Caco-2 (cell line): ENCODE data around the gene EXOC6. TPM values are rescaled to one million over a fixed set of nuclear protein-coding genes. Genes with fewer than 3 reads are reported as not detected.
"Not testable (repeated sequence)": the region's sequence is repeated elsewhere in the genome, so short reads cannot be mapped to it uniquely, and the experiment has no call there.

Source experiments
- BruUV-seq: library from RNA; stranded (reverse); fragments of 400-500 nt; replicated peaks from 2 replicates; lab custom pipeline; 2021; lab: Mats Ljungman, UMichigan
- CTCF ChIA-PET: fragments of 300-600 bp; sonication (Branson Sonifier 250); formaldehyde crosslinking; loops from one replicate; lab custom pipeline; 2022; ENCODE audit warnings: antibody characterized with exemption; lab: Charles Lee
- POLR2A ChIA-PET: fragments of 300-600 bp; sonication (Branson Sonifier 250); formaldehyde crosslinking; loops from one replicate; lab custom pipeline; 2022; ENCODE audit warnings: antibody characterized with exemption; lab: Charles Lee
- DNase-seq, 2 experiments: peaks; one replicate each; pipeline versions ENCODE4 v3.0.0 to v3.0.0-alpha.2; 2020 to 2022
- H3K27me3 ChIP-seq: replicated peaks from 2 replicates; pipeline ENCODE4 v1.6.0; 2011; ENCODE audit warnings: low read length; ENCODE audit not compliant: control insufficient read depth, insufficient read depth
- H3K36me3 ChIP-seq: 2 replicates; pipeline ENCODE4 v1.5.1; 2011; ENCODE audit warnings: low read length; ENCODE audit not compliant: control insufficient read depth, insufficient read depth
- H3K4me1 ChIP-seq: fragments of 250-450 bp; sonication (Bioruptor Pico); 2 replicates; pipeline ENCODE4 v1.5.1; 2020; ENCODE audit warnings: mild to moderate bottlenecking
- H3K4me3 ChIP-seq: 2 replicates; pipeline ENCODE4 v1.5.1; 2011; ENCODE audit warnings: low read depth, mild to moderate bottlenecking, control low read depth, low read length
- H3K9me3 ChIP-seq: fragments of 250-450 bp; sonication (Bioruptor Pico); 2 replicates; pipeline ENCODE4 v1.5.1; 2020; ENCODE audit warnings: mild to moderate bottlenecking, moderate library complexity
- H3K27ac Mint-ChIP-seq: one replicate; pipeline ENCODE4 v1.8.0; 2022; ENCODE audit warnings: mixed read lengths; ENCODE audit not compliant: unreplicated experiment
- H3K27me3 Mint-ChIP-seq: one replicate; pipeline ENCODE4 v1.8.0; 2022; ENCODE audit warnings: mixed read lengths; ENCODE audit not compliant: insufficient read depth, unreplicated experiment
- H3K36me3 Mint-ChIP-seq: one replicate; pipeline ENCODE4 v1.8.0; 2022; ENCODE audit warnings: mild to moderate bottlenecking, mixed read lengths; ENCODE audit not compliant: insufficient read depth, unreplicated experiment
- H3K4me1 Mint-ChIP-seq: one replicate; pipeline ENCODE4 v1.8.0; 2022; ENCODE audit warnings: low read depth, mixed read lengths; ENCODE audit not compliant: unreplicated experiment
- H3K4me3 Mint-ChIP-seq: one replicate; pipeline ENCODE4 v1.8.0; 2022; ENCODE audit warnings: mild to moderate bottlenecking, moderate library complexity, mixed read lengths; ENCODE audit not compliant: unreplicated experiment
- H3K9me3 Mint-ChIP-seq: one replicate; pipeline ENCODE4 v1.8.0; 2022; ENCODE audit warnings: mixed read lengths; ENCODE audit not compliant: unreplicated experiment
- intact Hi-C: fragments of 100-400 bp; cut with micrococcal nuclease; formaldehyde crosslinking; loops from one replicate; pipeline ENCODE4 v1.10.0; 2022; ENCODE audit not compliant: unreplicated experiment
- total RNA-seq: library from RNA; stranded (reverse); gene quantifications from 2 replicates; pipeline ENCODE4 v1.2.3, GENCODE V29; 2022
- TF ChIP-seq, protein P1 (sequence below), 2 experiments: fragments of 200-600 bp in 1 of 2; IDR thresholded peaks; 1 replicate in 1 of 2; 2 replicates in 1 of 2; pipeline versions ENCODE4 v1.5.1 to v1.8.0; 2011 to 2022; ENCODE audit warnings: antibody characterized with exemption in 1 of 2, control low read depth in 1 of 2, inconsistent platforms in 1 of 2, low read depth in 1 of 2, low read length in 1 of 2, mild to moderate bottlenecking in 1 of 2, moderate library complexity in 1 of 2; ENCODE audit not compliant: insufficient read depth in 1 of 2, severe bottlenecking in 1 of 2, unreplicated experiment in 1 of 2

Gene EXOC6
- total RNA-seq, 1 experiment from 2014 or later: 12.5 TPM

DNA sequence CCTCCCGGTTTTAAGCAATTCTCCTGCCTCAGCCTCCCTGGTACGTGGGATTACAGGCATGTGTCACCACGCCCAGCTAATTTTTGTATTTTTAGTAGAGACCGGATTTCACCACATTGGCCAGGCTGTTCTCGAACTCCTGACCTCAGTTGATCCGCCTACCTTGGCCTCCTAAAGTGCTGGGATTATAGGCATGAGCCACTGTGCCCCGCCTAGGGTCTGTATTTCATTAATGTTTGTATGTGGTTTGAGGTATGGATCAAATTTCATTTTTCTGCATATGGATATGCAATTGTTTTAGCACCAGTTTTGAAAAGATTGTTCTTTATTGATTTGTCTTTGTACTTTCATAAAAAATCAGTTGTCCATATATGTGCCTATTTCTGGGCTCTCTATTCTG, 251.3 kb downstream of the EXOC6 start:
- H3K4me3 Mint-ChIP-seq: no peak overlapping the region
- H3K9me3 Mint-ChIP-seq: peaks cover 9% of the 10 kb centered on the region
- no peaks in the 10 kb centered on the region for H3K36me3 Mint-ChIP-seq
- Histone ChIP-seq H3K4me1 (peaks cover 9% of the 10 kb centered on the region; the same call in 1 of the 2 replicates), H3K9me3 (no peaks in the 10 kb centered on the region), H3K27me3 (no peaks in the 10 kb centered on the region), H3K4me3 (no peak overlapping the region), H3K36me3 (no peaks in the 10 kb centered on the region)
- CTCF ChIA-PET: no interaction called here
- no peaks in the 10 kb centered on the region for H3K27me3 Mint-ChIP-seq
- no TSS peak for BruUV-seq
- H3K4me1 Mint-ChIP-seq: peaks cover 7% of the 10 kb centered on the region
- no peak for DNase-seq
- H3K27ac Mint-ChIP-seq: no peak overlapping the region
- intact Hi-C loops: no loop called here
- TF ChIP-seq, protein P1, sequence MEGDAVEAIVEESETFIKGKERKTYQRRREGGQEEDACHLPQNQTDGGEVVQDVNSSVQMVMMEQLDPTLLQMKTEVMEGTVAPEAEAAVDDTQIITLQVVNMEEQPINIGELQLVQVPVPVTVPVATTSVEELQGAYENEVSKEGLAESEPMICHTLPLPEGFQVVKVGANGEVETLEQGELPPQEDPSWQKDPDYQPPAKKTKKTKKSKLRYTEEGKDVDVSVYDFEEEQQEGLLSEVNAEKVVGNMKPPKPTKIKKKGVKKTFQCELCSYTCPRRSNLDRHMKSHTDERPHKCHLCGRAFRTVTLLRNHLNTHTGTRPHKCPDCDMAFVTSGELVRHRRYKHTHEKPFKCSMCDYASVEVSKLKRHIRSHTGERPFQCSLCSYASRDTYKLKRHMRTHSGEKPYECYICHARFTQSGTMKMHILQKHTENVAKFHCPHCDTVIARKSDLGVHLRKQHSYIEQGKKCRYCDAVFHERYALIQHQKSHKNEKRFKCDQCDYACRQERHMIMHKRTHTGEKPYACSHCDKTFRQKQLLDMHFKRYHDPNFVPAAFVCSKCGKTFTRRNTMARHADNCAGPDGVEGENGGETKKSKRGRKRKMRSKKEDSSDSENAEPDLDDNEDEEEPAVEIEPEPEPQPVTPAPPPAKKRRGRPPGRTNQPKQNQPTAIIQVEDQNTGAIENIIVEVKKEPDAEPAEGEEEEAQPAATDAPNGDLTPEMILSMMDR (IDR thresholded peaks at IDR 0.05; ENCODE audit: insufficient read depth in 1 of 2, low read depth in 1 of 2, low read length in 1 of 2, severe bottlenecking in 1 of 2, unreplicated experiment in 1 of 2): no peak
- POLR2A ChIA-PET: no interaction called here

DNA sequence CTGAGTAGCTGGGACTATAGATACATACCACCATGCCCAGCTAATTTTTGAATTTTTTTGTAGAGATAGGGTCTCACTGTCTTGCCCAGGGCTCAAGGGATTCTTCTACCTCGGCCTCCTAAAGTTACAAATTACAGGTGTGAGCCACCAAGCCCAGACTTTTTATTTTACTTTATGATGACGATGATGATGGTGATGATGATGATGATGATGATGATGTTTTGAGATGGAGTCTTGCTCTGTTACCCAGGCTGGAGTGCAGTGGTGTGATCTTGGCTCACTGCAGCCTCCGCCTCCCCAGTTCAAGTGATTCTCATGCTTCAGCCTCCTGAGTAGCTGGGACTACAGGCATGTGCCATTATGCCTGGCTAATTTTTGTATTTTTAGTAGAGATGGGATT, 252.8 kb downstream of the EXOC6 start:
- H3K4me1 Mint-ChIP-seq, H3K9me3 Mint-ChIP-seq, intact Hi-C loops, H3K36me3 ChIP-seq, H3K4me3 ChIP-seq, CTCF ChIA-PET, H3K9me3 ChIP-seq, DNase-seq, BruUV-seq, H3K27ac Mint-ChIP-seq, H3K4me3 Mint-ChIP-seq, H3K36me3 Mint-ChIP-seq, H3K27me3 Mint-ChIP-seq, H3K4me1 ChIP-seq, H3K27me3 ChIP-seq, POLR2A ChIA-PET: not testable (repeated sequence)

DNA sequence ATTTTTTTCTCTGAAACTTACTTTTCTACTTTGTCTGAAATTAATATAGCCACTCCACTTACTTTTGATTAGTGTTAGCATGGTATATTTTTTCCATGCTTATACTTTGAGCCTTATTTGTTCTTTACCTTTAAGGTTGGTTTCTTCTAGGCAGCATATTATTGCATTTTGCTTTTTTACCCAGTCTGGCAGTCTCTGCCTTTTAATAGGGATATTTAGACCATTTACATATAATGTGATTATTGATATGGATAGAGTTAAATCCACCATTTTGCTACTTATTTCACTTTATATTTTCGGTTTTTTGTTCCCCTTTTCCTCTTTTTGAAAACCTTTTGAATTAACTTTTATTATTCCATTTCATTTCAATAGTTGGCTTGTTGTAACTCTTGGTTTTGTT, 255.6 kb downstream of the EXOC6 start:
- no peak for DNase-seq
- Histone ChIP-seq H3K4me1 (peaks cover 13% of the 10 kb centered on the region), H3K36me3 (no peaks in the 10 kb centered on the region), H3K27me3 (no peaks in the 10 kb centered on the region), H3K4me3 (no peak overlapping the region), H3K9me3 (no peaks in the 10 kb centered on the region)
- no peaks in the 10 kb centered on the region for H3K27me3 Mint-ChIP-seq
- H3K9me3 Mint-ChIP-seq: peaks cover 9% of the 10 kb centered on the region
- ChIA-PET CTCF (no interaction called here), POLR2A (no interaction called here)
- intact Hi-C loops: no loop called here
- H3K4me1 Mint-ChIP-seq: peaks cover 14% of the 10 kb centered on the region
- TF ChIP-seq, protein P1 (IDR thresholded peaks at IDR 0.05; ENCODE audit: insufficient read depth in 1 of 2, low read depth in 1 of 2, low read length in 1 of 2, severe bottlenecking in 1 of 2, unreplicated experiment in 1 of 2): no peak
- no peak overlapping the region for H3K27ac Mint-ChIP-seq
- no peaks in the 10 kb centered on the region for H3K36me3 Mint-ChIP-seq
- no TSS peak for BruUV-seq
- H3K4me3 Mint-ChIP-seq: no peak overlapping the region
